Neural cell (in vitro differentiated cells): ENCODE data around the gene SPATA45. TPM values are rescaled to one million over a fixed set of nuclear protein-coding genes. Genes with fewer than 3 reads are reported as not detected.

Source experiments
- polyA plus RNA-seq: library from polyadenylated mRNA; depleted of rRNA; stranded (reverse); fragments of >200 nt; gene quantifications from 2 replicates; pipeline ENCODE4 v1.2.3, GENCODE V29; 2014
- small RNA-seq, 3 experiments: library from RNA; depleted of rRNA; stranded (forward); fragments of <200 nt; gene quantifications; one replicate each; pipeline ENCODE3, GENCODE V24; 2012

SPATA45 gene
- polyA plus RNA-seq, 1 donor from 2014 or later = not detected

Small RNA genes within 50 kb of the gene (small RNA-seq; reads per million reads assigned to genes)
- gene AC104333.1 (0 reads per million in 3 experiments), gene AC104333.2 (0 reads per million in 3 experiments)

Other genes starting within 250 kb of the SPATA45 start
- gene ATF3, start 238.9 kb downstream of the SPATA45 start, polyA plus RNA-seq = 3.4 and 7.2 TPM in 2 replicates
- gene BATF3, start 147.8 kb downstream of the SPATA45 start, polyA plus RNA-seq = 0.82 and 3.0 TPM in 2 replicates
- gene NSL1, start 55.9 kb downstream of the SPATA45 start, polyA plus RNA-seq = 34.0 and 40.4 TPM in 2 replicates
- 62.5 and 72.0 TPM in 2 replicates for gene TATDN3, start 55.8 kb downstream of the SPATA45 start, polyA plus RNA-seq
- gene FLVCR1, start 10.6 kb upstream of the SPATA45 start, polyA plus RNA-seq = 37.8 and 42.1 TPM in 2 replicates
- gene VASH2, start 102.9 kb upstream of the SPATA45 start, polyA plus RNA-seq = 65.2 and 69.5 TPM in 2 replicates
- gene ANGEL2, start 168.2 kb upstream of the SPATA45 start, polyA plus RNA-seq = 58.7 and 60.7 TPM in 2 replicates
- 26.0 and 28.1 TPM in 2 replicates for gene RPS6KC1, start 203.6 kb upstream of the SPATA45 start, polyA plus RNA-seq